Omental fat pad (tissue), 4 donors: ENCODE data around the gene FAM222B. TPM values are rescaled to one million over a fixed set of nuclear protein-coding genes. Genes with fewer than 3 reads are reported as not detected.

Experiments
- ATAC-seq: fragments of 150-250 bp; one replicate; pipeline ENCODE4 v1.9.1; 2016; ENCODE audit warnings: mild to moderate bottlenecking, moderate library complexity; ENCODE audit not compliant: low FRiP score
- DNase-seq: peaks from one replicate; pipeline ENCODE4 v3.0.0-alpha.2; 2019; ENCODE audit warnings: low spot score
- total RNA-seq, 4 donors: library from RNA; depleted of rRNA; stranded (reverse); fragments of >200 nt; gene quantifications; one replicate each; pipeline ENCODE4 v1.1.0, GENCODE V29; 2016
- TF ChIP-seq, protein P1 (sequence below), 3 donors: fragments of 450-650 bp; IDR thresholded peaks; one replicate each; pipeline ENCODE4 v1.5.1; 2016 to 2017; ENCODE audit warnings: antibody characterized with exemption in 3 of 3, mild to moderate bottlenecking in 3 of 3, moderate library complexity in 2 of 3

FAM222B gene
- total RNA-seq, 4 donors from 2014 or later, result 12.2 to 19.0 (median 14.0) TPM

DNA sequence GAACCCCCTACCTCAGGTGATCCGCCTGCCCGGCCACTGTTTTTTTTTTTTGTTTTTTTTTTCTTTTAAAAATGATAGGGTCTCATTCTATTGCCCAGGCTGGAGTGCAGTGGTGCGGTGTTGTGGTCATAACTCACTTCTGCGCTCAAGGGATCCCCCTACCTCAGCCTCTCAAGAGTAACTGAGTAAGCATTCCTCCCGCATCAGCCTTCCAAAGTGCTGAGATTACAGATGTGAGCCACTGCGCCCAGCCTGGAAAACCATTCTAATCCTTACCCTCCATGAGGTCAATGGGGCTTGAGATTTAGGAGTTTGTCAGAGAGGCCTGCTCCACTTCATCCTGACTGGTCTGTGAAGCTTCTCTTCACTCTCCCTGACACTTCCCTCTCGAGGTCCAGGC is 24.7 kb upstream of the FAM222B start:
- DNase-seq (no peak), ATAC-seq (no peak)
- TF ChIP-seq, protein P1, sequence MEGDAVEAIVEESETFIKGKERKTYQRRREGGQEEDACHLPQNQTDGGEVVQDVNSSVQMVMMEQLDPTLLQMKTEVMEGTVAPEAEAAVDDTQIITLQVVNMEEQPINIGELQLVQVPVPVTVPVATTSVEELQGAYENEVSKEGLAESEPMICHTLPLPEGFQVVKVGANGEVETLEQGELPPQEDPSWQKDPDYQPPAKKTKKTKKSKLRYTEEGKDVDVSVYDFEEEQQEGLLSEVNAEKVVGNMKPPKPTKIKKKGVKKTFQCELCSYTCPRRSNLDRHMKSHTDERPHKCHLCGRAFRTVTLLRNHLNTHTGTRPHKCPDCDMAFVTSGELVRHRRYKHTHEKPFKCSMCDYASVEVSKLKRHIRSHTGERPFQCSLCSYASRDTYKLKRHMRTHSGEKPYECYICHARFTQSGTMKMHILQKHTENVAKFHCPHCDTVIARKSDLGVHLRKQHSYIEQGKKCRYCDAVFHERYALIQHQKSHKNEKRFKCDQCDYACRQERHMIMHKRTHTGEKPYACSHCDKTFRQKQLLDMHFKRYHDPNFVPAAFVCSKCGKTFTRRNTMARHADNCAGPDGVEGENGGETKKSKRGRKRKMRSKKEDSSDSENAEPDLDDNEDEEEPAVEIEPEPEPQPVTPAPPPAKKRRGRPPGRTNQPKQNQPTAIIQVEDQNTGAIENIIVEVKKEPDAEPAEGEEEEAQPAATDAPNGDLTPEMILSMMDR (IDR thresholded peaks at IDR 0.05), result no peak

DNA sequence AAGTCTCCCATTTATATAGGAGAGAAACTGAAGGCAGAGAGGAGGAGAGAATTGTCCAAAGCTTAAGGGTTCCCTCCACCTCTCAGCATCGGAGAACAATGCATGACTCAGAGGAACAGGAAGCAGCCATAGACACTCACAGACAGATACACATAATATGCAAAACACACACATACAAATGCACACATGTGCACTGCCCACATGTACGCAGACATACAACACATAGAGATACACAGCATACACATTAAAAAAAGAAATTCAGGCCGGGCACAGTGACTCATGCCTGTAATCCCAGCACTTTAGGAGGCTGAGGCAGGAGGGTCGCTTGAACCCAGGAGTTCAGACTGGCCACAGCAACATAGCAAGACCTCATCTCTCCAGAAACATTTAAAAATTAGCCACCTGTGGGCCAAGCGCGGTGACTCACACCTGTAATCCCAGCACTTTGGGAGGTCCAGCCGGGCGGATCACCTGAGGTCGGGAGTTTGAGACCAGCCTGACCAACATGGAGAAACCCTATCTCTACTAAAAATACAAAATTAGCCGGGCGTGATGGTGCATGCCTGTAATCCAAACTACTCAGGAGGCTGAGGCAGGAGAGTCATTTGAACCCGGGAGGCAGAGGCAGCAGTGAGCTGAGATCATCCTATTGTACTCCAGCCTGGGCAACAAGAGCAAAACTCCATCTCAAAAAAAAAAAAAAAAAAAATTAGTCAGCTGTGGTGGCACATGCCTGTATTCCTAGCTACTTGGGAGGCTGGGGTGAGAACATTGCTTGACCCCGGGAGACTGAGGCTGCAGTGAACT is 23.6 kb upstream of the FAM222B start:
- no peak for DNase-seq
- ATAC-seq, result no peak
- TF ChIP-seq, protein P1 (IDR thresholded peaks at IDR 0.05), result no peak

DNA sequence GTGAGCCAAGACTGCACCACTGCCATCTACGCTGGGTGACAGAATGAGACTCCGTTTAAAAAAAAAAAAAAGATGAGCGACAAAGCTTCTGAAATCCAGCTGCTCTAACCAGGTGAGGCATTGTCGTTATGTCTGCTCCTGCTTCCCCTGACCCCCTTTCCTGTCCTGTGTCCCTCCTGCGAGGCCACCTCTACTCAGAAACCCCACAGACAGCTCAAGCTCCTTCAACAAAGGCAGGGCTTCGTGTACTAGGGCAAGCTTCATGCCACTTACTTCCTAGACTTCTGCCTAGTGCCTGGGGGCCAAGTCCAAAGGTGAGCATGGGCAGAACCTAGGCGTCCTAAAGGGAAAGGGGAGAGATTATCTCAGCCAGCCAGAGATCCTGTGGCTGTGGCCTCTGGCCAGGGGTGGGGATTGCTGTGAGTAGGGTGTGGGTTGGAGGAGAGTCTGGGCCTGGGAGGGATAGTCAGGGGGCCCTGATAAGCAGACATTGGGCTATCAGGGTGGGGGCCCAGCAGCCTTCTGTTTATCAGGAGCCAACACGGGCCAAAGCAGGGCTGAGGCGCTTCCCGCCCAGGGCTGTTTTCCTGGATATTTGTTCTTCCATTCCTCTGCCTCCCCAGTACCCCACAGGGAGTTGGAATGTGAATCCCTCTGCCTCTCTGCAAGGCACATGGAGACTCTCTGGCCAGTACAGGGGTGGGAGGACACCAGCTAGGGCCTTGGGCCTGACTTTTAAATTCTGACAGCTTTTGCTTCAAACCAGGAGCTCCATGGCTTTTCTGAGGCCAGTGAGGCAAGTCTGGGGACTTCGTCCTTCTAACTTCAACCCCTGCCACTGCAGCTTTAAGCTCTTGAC is 22.6 kb upstream of the FAM222B start:
- DNase-seq (no peak), ATAC-seq (no peak)
- TF ChIP-seq, protein P1 (IDR thresholded peaks at IDR 0.05), result no peak

DNA sequence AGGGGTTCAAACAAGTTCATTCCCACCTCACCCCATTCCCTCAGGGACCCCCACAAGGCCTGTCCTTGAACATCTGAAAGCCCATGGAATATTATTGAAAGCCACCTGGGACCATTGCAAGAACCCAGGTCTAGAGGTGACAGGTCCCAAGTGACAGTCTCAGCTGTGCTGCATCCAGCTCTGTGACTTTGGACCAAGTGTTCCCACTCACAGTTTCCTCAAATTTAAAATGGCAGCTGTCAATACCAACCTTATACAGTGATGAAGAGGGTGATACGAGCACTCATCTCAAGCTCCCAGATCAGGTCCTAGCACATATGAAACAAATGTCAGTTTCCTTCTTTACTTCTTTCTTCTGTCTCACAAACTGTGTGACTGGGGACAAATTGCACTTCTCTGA is 21.4 kb upstream of the FAM222B start:
- no peak for ATAC-seq
- TF ChIP-seq, protein P1 (IDR thresholded peaks at IDR 0.05), result no peak
- DNase-seq, result no peak

DNA sequence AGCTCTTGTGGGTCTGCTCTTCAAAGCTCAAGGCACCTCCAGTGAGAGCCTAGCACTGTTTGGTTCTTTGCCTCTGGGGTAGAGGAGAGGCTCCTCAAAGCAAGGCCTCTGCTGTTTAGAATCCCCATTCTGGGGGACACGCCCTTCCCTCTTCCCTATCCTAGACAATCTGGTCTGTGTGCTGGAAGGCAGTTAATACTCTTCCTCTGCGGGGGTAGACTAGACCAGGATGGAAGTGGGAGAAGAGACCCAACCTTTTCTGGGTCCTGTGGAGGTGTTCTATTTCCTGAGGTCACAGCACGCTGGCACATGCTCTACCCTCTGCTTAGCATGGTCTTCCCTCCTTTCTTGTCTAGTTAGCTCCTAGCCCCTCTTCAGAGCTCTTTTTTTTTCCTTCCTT is 20.0 kb upstream of the FAM222B start:
- ATAC-seq, result no peak
- TF ChIP-seq, protein P1 (IDR thresholded peaks at IDR 0.05), result no peak
- no peak for DNase-seq

DNA sequence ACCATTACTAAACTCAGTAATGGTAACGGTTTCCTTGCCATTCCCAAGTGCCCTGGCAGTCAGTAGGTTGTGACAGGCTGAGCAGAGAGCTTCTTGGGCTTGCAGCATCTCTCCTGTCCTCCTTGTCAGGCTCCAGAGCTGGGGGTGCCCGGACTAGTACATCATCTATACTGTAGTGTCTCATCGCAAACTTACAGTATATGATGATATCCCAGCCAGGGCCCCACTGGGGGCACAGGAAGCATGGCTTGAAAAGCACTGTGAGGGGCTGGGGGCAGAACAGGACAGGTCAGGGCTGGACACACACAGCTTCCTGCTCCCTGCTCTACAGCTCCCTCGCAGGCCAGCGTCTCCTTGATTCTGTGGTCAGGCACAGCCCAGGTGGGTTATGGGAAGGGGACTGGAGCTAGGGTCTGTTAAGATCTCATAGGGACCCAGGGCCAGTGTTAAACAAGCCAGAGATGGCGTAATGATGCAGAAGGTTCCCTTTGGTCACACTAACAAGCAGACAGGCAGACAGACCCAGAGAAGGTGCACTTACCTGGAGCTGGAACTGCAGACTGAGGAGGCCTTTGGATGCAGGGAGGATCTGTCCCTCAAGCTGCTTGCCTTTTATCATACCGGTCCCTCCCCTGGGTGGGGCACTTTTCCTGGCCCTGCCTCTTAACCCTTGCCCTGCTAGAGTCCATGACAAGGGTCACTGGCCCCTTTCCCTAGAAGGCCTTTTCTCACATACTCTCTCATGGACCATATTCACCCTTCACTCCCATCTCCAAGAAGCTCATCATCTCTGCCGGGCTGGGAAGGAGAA is 19.0 kb upstream of the FAM222B start:
- TF ChIP-seq, protein P1 (IDR thresholded peaks at IDR 0.05), result no peak
- DNase-seq (no peak), ATAC-seq (no peak)
